ENCODE data around the gene CSF2RB.

The CSF2RB gene

DNA sequence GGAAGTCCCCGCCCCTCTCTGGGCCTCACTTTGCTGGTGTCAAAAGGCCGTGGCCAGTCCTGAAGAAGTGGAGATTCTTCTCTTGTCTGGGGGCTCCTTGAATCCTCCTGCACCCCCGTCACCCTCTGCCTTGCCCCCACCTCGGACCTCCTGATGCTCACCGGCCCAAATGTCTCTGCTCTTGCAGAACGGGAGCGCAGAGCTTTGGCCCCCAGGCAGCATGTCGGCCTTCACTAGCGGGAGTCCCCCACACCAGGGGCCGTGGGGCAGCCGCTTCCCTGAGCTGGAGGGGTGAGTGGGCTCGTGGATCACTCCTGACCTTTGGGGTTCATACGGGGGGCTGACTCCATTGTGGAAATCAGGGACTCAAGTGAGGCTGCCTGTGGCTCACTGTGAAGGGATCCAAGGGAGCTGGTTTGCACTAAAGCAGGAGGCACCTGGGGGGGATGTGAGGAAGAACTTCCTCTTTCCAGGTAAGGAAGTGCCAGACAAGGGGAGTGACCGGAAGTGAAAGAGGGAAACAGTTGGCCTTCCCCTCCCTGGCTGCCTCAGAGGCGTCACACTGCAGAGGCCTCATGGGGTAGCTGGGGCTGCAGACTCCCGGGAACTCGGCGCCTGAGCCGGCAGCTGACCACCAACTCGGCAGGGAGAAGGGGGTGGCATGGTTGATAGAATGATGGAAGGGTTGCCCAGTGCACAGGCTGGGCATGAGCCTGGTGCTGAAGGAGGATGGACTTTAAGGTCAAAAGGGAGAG, 23.1 kb downstream of the CSF2RB start:
- no CpG with 5 or more reads among the region's 20 CpGs for WGBS (ENCODE audit: insufficient coverage, insufficient read length)
- no peaks in the 10 kb centered on the region for H3K36me3 ChIP-seq (ENCODE audit: control insufficient read depth, insufficient read depth, low read length)
- H3K27me3 ChIP-seq (ENCODE audit: control insufficient read depth, insufficient read depth, low read length): no peaks in the 10 kb centered on the region
- DNase-seq (ENCODE audit: low read depth, low spot score): no peak
- H3K9me3 ChIP-seq (ENCODE audit: control insufficient read depth, insufficient read depth, low read length): no peaks in the 10 kb centered on the region
- no peaks in the 10 kb centered on the region for H3K4me1 ChIP-seq (ENCODE audit: control insufficient read depth, insufficient read depth, low read length)
- no peak overlapping the region for H3K27ac ChIP-seq (ENCODE audit: low read length)
- no peak overlapping the region for H3K4me3 ChIP-seq (ENCODE audit: low read length)

GRCh38 chr22:36937319-36938027, 24.0 kb downstream of the CSF2RB start:
- no CpG with 5 or more reads among the region's 14 CpGs for WGBS (ENCODE audit: insufficient coverage, insufficient read length)
- Histone ChIP-seq H3K4me3 (ENCODE audit: low read length) (no peak overlapping the region), H3K4me1 (ENCODE audit: control insufficient read depth, insufficient read depth, low read length) (no peaks in the 10 kb centered on the region), H3K27ac (ENCODE audit: low read length) (no peak overlapping the region), H3K9me3 (ENCODE audit: control insufficient read depth, insufficient read depth, low read length) (no peaks in the 10 kb centered on the region), H3K36me3 (ENCODE audit: control insufficient read depth, insufficient read depth, low read length) (no peaks in the 10 kb centered on the region), H3K27me3 (ENCODE audit: control insufficient read depth, insufficient read depth, low read length) (no peaks in the 10 kb centered on the region)
- DNase-seq (ENCODE audit: low read depth, low spot score): no peak

- H3K4me1 ChIP-seq (ENCODE audit: control insufficient read depth, insufficient read depth, low read length): no peaks in the 10 kb centered on the region
- WGBS (ENCODE audit: insufficient coverage, insufficient read length): no CpG with 5 or more reads among the region's 12 CpGs
- H3K36me3 ChIP-seq (ENCODE audit: control insufficient read depth, insufficient read depth, low read length): no peaks in the 10 kb centered on the region
Observed at GRCh38 chr22:36938028-36938425, 24.6 kb downstream of the CSF2RB start.

GRCh38 chr22:36938886-36939285, 25.5 kb downstream of the CSF2RB start:
- Histone ChIP-seq H3K4me3 (ENCODE audit: low read length) (no peak overlapping the region), H3K27me3 (ENCODE audit: control insufficient read depth, insufficient read depth, low read length) (no peaks in the 10 kb centered on the region), H3K9me3 (ENCODE audit: control insufficient read depth, insufficient read depth, low read length) (no peaks in the 10 kb centered on the region), H3K4me1 (ENCODE audit: control insufficient read depth, insufficient read depth, low read length) (no peaks in the 10 kb centered on the region), H3K27ac (ENCODE audit: low read length) (no peak overlapping the region), H3K36me3 (ENCODE audit: control insufficient read depth, insufficient read depth, low read length) (no peaks in the 10 kb centered on the region)
- DNase-seq (ENCODE audit: low read depth, low spot score): no peak
- WGBS (ENCODE audit: insufficient coverage, insufficient read length): no CpG with 5 or more reads among the region's 13 CpGs

More at GRCh38 chr22:36938028-36938425, 24.6 kb downstream of the CSF2RB start:
- H3K27ac ChIP-seq (ENCODE audit: low read length): no peak overlapping the region
- H3K27me3 ChIP-seq (ENCODE audit: control insufficient read depth, insufficient read depth, low read length): no peaks in the 10 kb centered on the region
- no peak overlapping the region for H3K4me3 ChIP-seq (ENCODE audit: low read length)
- no peaks in the 10 kb centered on the region for H3K9me3 ChIP-seq (ENCODE audit: control insufficient read depth, insufficient read depth, low read length)
- no peak for DNase-seq (ENCODE audit: low read depth, low spot score)

- Histone ChIP-seq H3K27me3 (ENCODE audit: control insufficient read depth, insufficient read depth, low read length) (no peaks in the 10 kb centered on the region), H3K4me3 (ENCODE audit: low read length) (no peak overlapping the region), H3K9me3 (ENCODE audit: control insufficient read depth, insufficient read depth, low read length) (no peaks in the 10 kb centered on the region), H3K4me1 (ENCODE audit: control insufficient read depth, insufficient read depth, low read length) (no peaks in the 10 kb centered on the region), H3K36me3 (ENCODE audit: control insufficient read depth, insufficient read depth, low read length) (no peaks in the 10 kb centered on the region), H3K27ac (ENCODE audit: low read length) (no peak overlapping the region)
- WGBS (ENCODE audit: insufficient coverage, insufficient read length): no CpG with 5 or more reads among the region's 5 CpGs
- DNase-seq (ENCODE audit: low read depth, low spot score): no peak
Observed at GRCh38 chr22:36940676-36941075, 27.2 kb downstream of the CSF2RB start.

DNA sequence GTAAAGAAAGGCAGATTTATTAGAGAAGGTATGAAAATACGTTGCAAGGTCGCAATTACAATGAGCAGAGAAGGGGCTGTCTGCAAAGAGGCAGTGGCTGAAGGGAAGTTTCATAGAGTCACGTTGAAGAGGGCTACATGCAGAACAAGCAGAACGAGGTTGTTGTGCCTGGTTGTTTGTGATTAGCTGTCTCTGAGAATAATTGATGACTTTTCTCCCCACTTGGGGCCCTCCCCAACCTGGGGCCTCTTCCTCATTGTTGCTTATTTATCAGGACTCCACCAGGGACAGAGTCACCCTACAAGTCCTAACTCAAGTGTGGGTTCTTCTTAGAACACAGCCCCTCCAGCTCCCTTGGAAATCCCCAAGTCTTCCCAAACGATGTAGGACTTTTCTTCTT, 29.1 kb downstream of the CSF2RB start:
- Histone ChIP-seq H3K4me3 (ENCODE audit: low read length) (no peak overlapping the region), H3K27ac (ENCODE audit: low read length) (no peak overlapping the region), H3K4me1 (ENCODE audit: control insufficient read depth, insufficient read depth, low read length) (no peaks in the 10 kb centered on the region), H3K9me3 (ENCODE audit: control insufficient read depth, insufficient read depth, low read length) (no peaks in the 10 kb centered on the region), H3K36me3 (ENCODE audit: control insufficient read depth, insufficient read depth, low read length) (no peaks in the 10 kb centered on the region), H3K27me3 (ENCODE audit: control insufficient read depth, insufficient read depth, low read length) (no peaks in the 10 kb centered on the region)
- DNase-seq (ENCODE audit: low read depth, low spot score): no peak
- no CpG with 5 or more reads among the region's 5 CpGs for WGBS (ENCODE audit: insufficient coverage, insufficient read length)

- H3K4me3 ChIP-seq (ENCODE audit: low read length): no peak overlapping the region
- H3K27me3 ChIP-seq (ENCODE audit: control insufficient read depth, insufficient read depth, low read length): no peaks in the 10 kb centered on the region
- DNase-seq (ENCODE audit: low read depth, low spot score): no peak
- no CpG with 5 or more reads among the region's 4 CpGs for whole genome bisulfite sequencing (ENCODE audit: insufficient coverage, insufficient read length)
- H3K9me3 ChIP-seq (ENCODE audit: control insufficient read depth, insufficient read depth, low read length): no peaks in the 10 kb centered on the region
- H3K27ac ChIP-seq (ENCODE audit: low read length): no peak overlapping the region
- no peaks in the 10 kb centered on the region for H3K4me1 ChIP-seq (ENCODE audit: control insufficient read depth, insufficient read depth, low read length)
- no peaks in the 10 kb centered on the region for H3K36me3 ChIP-seq (ENCODE audit: control insufficient read depth, insufficient read depth, low read length)
Observed at GRCh38 chr22:36946421-36947158, 33.2 kb downstream of the CSF2RB start.

DNA sequence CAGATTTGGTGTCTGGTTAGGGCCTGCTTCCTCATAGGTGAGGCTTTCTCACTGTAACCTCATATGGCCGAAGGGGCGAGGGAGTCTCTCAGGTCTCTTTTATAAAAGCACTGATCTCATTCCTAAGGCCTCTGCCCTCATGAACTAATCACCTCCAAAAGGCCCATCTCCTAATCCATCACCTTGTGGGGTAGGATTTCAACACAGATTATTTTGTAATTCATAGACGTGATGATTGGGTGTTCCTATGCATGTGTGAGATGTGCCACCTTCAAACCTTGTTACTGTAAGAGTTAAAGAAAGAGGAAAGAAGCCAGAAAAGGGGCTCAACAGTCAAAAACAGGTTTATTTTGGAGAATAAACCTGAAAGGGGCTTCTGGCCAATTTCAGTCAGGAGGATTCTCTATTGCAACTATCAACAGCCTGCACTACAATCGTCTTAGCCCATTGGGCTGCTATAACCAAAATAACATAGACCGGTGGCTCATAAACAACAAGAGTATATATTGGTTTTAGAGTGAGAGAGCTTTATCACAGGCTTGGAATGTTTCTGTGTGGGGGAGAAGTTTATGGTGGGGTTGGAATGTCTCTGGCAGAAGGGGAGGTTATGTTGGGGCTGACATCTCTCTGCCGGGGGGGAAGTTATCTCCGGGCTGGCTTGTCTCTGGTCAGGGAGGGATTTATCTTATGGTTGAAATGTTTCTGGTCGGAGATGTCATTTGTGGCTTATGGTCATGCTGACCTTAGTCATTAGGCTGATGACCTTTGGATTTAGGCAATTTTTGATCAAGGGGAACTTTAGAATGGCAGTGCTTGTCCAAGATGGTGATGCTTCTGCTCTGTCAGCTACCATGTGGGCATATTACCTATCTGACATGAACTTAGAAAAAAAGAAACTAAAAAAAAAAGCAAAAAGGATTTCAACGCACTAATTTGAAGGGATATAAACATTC, 35.1 kb downstream of the CSF2RB start:
- Histone ChIP-seq H3K27ac (ENCODE audit: low read length) (no peak overlapping the region), H3K4me1 (ENCODE audit: control insufficient read depth, insufficient read depth, low read length) (no peaks in the 10 kb centered on the region), H3K36me3 (ENCODE audit: control insufficient read depth, insufficient read depth, low read length) (no peaks in the 10 kb centered on the region), H3K4me3 (ENCODE audit: low read length) (no peak overlapping the region), H3K27me3 (ENCODE audit: control insufficient read depth, insufficient read depth, low read length) (no peaks in the 10 kb centered on the region), H3K9me3 (ENCODE audit: control insufficient read depth, insufficient read depth, low read length) (no peaks in the 10 kb centered on the region)
- no peak for DNase-seq (ENCODE audit: low read depth, low spot score)
- no CpG with 5 or more reads among the region's 9 CpGs for WGBS (ENCODE audit: insufficient coverage, insufficient read length)

GRCh38 chr22:36950797-36951590, 37.6 kb downstream of the CSF2RB start:
- Histone ChIP-seq H3K4me1 (ENCODE audit: control insufficient read depth, insufficient read depth, low read length) (no peaks in the 10 kb centered on the region), H3K27ac (ENCODE audit: low read length) (no peak overlapping the region), H3K9me3 (ENCODE audit: control insufficient read depth, insufficient read depth, low read length) (no peaks in the 10 kb centered on the region), H3K27me3 (ENCODE audit: control insufficient read depth, insufficient read depth, low read length) (no peaks in the 10 kb centered on the region), H3K36me3 (ENCODE audit: control insufficient read depth, insufficient read depth, low read length) (no peaks in the 10 kb centered on the region), H3K4me3 (ENCODE audit: low read length) (no peak overlapping the region)
- no peak for DNase-seq (ENCODE audit: low read depth, low spot score)
- no CpG with 5 or more reads among the region's 17 CpGs for WGBS (ENCODE audit: insufficient coverage, insufficient read length)
